GM19455 (cell line): ENCODE measurements around the gene PON2.
"Not testable (repeated sequence)": the region's sequence is repeated elsewhere in the genome, so short reads cannot be mapped to it uniquely, and the experiment has no call there.

ENCODE experiments used
- ATAC-seq: cut with Tn5 transposase; IDR thresholded peaks from one replicate; pipeline ENCODE4 v1.9.1; 2021; ENCODE audit not compliant: unreplicated experiment

Gene PON2

DNA sequence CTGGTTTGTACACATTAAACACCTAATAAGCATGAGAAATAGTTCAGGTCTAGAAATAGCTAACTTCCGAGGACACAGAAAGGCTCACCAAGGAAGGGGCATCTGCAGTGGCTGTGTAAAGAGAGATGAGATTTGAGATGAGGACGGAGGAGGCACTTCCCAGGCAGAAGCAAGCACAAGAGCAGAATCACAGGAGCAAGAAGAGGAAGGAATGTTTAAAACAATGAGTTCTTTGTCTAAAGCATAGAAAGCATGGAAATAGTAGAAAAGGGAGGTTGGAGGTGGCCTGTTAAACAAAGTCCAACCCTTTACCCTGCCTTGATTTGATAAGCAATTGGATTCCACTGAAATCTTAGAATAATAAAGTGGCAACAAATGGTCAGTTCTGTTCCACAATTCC is 27.1 kb downstream of the PON2 start:
- no peak for ATAC-seq

DNA sequence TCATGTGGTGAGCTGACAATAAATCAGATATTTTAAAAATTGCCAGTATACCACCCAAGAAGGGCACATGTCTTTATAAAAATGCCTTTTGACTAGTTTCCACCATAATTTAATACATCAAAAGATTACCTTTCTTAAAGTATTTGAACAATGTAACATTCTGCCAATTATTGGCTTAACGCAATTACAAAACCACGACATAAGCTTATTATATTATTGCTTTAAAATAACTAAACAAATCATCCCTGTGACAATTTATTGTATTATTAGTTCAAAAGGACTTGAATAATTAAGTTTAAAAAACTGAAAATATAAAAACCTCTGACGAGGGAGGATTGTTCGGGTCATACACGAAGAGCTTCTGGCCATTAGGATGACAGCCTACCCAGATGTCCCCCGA is 29.0 kb downstream of the PON2 start:
- ATAC-seq, result no peak

DNA sequence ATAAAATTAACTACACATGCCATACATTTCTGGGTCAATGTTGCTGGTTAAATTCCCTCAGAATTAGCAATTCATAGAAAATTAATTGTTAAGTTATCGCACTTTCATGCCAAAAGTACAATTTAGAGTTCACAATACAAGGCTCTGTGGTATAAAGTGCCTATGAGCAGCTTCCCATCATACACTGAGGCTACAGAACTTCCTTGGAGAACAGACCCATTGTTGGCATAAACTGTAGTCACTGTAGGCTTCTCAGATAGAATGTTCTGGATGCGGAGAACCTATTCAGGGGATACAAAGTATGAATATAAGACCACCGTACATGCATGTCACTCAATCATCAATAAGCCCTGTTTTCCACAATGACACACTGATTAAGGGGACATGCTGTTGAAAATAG is 29.6 kb downstream of the PON2 start:
- ATAC-seq, result no peak

DNA sequence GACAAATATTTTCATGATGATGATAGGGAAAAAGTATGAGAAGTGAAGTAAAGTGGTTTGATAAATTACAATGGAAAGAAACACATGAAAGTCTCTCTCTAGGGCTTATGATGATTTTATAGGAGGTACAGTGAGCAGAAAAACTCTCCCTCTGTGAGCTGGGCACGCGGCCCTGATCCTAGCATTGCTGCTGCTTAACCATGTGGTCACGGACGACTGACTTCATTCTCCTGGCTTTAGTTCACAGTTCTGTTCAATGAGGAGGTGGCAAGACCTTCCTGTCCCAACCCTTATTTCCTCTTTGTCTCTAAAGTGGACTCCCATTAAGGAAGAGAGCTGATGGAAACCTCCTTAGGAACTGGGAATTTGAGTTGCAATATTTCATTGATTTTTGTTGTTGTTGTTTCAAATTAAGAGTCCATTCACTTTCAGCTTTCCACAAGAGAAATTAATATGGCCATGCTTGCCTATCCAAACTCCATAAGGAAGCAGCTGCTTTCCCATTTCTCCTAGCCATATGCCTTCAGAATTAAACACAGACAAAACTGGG is 30.4 kb downstream of the PON2 start:
- no peak for ATAC-seq

DNA sequence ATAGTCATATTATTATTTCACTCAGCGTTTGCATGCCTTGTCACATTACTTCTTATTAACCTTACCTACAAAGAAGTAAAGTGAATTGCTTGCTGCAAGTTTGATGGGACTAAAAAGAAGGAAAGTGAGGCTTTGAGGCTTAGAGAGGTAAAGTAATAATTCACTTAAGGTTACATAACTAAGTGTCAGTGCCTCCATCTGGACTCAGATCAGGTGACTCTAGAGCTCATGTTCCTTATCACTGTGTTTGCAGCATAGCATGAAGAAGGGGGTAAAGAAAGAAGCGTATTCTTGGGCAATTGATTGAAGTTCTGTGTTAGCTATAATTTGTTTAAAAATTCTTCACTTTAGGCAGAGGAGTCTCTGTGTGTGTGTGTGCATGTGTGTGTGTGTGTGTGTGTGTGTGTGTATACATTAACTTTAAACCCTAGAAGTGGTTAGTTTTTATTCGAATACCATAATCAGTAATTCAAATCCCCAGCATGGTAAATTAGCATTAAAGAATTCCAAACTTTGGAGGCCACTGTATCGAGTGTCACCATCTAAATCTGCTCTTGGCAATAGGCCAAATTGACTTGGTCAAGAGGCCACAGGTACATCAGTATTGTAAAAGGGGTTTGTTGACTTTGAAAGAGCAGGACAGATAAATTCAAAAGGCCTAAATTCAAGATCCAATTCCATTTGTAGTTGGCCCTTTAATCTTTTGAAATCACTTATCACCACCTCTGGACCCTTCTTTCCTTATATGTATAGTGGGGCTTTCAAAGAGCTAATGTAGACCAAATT is 36.5 kb downstream of the PON2 start:
- ATAC-seq, result no peak

DNA sequence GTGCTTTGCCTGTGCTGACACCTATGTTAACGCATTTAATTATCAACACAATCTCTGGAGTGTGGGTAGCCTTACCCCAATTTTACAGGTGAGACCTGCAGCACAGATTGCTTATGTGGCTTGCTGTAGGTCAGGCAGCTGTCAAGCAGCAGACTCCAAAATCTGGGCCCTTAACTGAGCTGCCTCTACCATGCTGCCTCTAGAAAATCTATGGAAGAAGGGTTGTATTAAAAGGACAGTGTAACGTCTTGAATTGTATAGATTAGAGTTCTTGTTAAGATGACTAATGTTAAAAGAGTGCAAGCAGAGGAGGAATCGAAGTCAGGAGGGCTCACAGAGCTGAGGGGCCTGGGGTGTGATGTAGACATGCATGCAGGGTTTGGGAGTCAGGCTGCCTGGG is 37.4 kb downstream of the PON2 start:
- ATAC-seq, result no peak

DNA sequence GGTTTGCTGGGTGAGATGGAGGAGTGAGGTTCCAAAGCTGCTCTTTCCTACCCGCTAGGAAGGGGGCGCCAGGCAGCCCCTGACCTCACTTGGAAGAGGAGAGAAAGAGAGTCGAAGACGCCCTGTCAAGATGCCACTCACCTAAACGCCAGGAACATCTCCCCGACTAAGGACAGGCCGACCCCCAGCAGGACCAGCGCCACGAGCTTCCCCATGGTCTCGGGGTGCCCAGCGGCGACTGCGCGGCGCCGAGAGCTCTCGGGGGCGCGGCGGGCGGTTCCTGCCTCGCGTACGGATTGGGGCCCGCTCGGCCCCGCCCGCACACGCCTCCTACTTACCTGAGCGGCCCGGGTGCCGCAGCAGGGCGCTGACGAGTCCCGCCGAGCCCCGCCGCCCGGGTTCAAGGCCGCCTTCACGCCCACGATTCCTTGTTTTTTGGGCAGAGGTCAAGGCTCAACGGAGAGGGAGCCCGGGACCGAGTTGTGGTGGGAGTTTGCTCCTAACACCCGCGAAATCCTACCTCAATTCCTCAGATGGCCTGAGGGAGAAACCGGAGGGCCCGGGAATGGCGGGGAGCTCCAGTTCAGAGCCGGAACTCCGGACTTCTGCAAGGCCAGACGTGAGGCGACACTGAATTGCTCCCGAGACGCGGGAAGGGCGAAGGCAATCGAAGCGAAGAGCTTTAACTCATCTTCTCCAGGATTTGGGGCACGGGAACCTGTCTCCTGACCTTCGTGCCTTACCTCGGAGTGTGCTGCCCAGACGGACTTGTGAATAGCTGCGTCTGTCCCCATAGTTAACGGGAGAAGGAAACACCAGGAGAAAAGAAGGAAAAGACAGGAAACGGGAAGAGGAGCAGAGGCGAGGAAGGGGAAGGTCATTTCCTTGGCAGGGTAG is 38.4 kb downstream of the PON2 start, which contains the start of gene PON3:
Gene PON3, minus strand, starts transcription at position 240 of the 897 bp plus-strand sequence. Its CDS starts 25 bp downstream, at position 215.
- no peak for ATAC-seq

DNA sequence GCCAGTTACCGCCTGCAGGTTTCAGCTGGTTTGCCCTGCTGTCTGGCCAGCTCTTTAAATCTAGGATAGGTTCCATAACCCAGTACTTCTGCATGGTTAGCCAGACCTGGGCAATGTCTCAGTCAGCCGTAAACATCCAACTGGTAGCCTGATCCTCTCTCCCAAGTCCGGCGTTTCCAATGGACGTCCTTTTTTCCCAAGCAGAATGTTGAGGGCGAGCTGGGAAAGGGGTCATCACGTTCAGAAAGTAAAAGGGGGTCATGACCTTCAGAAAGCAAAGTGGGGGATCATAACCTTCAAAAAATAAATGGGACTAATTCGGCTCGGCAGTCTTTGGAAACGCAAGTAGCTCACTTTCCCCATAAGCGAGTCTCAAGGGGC is 39.1 kb downstream of the PON2 start:
- ATAC-seq, result no peak

DNA sequence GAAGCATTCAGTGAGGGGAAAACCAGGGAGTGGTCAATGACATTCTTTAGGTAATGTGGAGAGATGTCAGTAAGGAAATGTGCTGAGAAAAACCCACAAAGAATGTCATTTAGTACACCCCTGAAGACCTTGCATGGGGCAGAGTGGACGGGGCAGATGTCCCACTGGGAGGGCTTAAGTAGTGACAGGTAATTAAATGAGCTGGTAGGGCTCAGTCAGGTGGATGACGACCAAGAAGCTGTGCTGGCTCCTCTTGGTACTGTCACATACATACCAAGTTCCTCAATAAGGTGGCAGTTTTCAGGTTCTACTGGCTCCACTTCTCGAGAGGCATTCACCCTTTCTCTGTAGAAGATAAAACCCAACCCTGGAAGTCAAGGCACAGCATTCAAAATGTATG is 40.5 kb downstream of the PON2 start:
- ATAC-seq, result no peak

DNA sequence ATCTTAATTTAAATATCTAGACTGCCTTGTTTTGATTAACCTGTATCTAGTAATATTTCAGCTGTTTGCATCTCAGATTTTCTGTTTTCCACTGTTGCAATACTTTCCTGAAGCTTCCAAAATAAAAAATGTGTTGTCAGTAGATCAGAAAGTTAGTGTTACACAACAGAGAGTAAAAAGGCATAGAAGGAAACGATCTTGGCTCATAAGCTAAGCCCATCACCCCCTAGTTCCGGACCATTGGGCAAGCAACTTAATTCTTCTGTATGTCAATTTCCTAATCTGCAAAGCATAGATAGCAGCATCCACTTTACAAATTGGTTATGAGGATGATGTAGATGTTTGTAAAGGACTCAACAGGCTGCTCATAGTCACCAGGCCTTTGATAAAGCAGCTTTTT is 43.1 kb downstream of the PON2 start:
- no peak for ATAC-seq

DNA sequence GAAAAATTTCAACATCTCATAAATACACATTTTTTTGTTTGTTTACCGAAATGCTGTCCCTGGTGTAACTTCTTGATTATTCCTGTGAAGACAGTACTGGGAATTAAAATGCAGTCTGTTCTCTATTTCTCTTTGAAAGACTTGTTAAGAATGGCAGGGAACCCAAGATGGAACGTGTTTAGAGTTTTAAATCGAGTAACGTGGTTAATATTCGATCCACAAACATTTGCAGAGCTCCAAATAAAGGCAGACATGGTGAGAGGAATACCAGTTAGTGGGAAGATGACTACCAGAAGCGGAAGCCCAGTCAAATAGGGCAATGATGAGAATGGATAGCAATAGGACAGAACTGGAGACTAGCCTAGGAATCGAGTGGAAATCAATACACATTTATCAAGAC is 45.3 kb downstream of the PON2 start:
- no peak for ATAC-seq

DNA sequence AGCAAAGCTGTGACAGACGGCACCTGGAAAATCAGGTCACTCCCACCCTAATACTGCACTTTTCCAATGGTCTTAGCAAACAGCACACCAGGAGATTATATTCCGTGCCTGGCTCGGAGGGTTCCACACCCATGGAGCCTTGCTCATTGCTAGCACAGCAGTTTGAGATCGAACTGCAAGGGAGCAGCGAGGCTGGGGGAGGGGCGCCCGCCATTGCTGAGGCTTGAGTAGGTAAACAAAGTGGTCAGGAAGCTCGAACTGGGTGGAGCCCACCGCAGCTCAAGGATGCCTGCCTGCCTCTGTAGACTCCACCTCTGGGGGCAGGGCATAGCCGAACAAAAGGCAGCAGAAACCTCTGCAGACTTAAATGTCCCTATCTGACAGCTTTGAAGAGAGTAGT is 55.4 kb downstream of the PON2 start:
- ATAC-seq, result not testable (repeated sequence)

DNA sequence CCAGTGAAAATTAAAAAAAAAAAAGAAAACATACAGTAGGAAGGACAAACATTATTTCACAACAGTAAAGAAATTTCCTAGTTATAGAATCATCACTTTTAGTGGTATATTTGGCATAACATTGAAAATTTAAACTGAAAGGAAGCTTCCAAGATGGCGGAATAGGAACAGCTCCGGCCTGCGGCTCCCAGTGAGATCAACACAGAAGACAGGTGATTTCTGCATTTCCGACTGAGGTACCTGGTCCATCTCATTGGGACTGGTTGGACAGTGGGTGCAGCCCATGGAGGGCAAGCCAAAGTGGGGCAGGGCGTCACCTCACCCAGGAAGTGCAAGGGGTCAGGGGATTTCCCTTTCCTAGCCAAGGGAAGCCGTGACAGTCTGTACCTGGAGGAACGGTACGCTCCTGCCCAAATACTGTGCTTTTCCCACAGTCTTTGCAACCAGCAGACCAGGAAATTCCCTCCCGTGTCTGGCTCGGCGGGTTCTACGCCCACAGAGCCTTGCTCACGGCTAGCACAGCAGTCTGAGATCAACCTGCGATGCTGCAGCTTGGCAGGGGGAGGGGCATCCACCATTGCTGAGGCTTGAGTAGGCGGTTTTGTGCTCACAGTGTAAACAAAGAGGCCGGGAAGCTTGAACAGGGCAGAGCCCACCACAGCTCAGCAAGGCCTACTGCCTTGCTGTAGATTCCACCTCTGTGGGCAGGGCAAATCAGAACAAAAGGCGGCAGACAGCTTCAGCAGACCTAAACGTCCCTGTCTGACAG is 58.0 kb downstream of the PON2 start:
- ATAC-seq, result no peak

DNA sequence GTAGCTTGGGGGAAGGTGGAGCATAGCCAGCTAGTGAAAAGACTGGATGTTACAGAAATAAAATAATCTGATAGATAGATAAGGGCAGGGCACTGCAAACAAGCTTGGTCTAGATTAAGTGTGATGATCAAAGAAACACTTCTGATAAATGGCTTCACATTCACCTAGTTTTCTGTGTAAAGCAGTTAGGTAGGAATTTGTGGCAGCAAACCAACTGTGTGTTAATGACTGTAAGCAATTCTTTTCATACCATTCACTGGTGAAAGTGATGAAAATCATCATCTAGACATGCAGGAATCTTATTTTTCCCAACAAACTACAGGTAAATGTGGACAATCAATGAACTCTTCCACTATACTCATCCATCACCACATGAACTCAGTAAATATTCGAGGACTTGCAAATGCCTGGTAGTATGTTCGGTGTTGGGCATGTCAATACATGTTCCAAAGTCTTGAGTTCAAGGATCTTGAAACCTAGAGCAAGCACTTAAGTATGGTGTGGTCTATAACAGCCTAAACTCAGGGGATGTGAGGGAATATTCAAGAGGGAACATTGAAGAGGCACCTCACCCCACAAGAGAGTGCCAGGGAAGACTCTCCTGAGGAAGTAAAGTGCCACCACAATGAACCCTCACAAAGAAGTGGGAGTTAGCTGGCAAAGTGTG is 59.1 kb downstream of the PON2 start:
- ATAC-seq, result no peak

DNA sequence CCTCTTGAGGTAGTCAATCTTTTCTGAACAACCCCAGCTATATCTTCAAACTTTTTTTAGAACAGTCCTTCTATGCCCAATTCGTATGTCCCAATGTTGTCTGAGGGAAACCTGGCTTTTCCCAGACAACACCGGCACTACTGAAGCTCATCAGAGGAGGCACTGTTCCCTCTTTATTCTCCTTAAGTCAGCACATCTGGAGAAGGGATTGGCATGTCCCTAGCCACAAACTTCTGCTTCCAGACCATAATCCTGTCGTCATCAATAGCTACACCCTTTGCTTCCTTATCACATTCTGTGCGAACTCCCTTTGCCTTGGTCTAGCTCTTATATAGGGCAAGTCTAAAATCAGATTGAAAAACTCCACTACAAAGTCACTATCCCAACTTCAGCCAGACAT is 61.5 kb downstream of the PON2 start:
- no peak for ATAC-seq

DNA sequence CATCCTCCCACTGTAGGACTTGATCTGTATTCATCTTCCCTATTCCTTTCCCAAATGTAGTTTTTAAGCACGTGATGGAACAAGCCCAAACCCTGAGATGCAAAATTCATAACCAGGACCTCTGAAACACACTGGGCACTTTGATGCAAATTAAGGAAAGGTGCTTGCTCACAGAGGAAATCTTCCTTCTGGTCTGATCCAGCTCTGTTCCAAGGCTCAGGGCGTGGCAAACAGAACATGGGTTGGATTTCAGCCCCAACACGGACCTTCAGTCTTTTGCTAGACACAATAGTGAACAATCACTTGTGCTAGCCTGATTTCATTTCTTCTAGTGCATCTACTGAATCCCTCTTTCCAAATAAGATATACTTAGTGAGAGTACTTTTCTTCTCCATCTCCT is 66.6 kb downstream of the PON2 start:
- no peak for ATAC-seq

DNA sequence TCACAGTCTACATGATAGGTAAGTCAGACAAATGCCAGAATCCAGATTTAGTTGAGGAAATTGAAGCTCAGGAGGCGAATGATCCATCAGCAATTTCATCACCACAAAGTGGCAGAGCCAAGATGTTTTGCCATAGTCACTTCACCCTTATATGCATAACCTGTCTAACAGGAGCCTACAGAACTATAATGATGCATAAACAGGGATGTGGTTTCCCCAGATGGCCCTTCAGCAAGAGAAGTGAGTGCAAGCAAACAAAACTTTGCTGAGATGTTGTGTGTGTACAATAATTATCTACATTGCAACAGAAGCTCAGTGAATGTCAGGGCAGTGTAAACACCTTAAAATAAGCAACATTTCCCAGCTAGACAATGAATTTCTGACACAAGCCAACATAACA is 67.2 kb downstream of the PON2 start:
- ATAC-seq, result no peak

DNA sequence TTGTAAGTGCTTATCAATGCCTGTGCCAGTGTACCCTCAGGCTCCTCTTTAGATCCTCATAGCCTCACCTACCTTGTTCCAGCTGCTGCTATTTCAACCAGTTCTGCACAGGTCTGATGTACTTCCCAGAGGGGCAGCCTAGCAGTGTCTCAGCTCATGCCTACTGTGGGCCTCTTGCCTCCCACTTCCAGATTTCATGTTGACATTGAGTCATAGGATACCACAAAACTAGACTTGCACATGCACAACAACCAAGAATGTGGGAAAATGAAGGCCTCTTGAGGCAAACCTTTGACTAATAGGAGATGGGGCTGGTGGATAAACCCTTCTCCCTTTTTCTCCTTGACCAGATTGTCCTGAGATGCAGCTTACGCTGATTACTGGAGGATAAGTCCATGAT is 69.7 kb downstream of the PON2 start:
- no peak for ATAC-seq

DNA sequence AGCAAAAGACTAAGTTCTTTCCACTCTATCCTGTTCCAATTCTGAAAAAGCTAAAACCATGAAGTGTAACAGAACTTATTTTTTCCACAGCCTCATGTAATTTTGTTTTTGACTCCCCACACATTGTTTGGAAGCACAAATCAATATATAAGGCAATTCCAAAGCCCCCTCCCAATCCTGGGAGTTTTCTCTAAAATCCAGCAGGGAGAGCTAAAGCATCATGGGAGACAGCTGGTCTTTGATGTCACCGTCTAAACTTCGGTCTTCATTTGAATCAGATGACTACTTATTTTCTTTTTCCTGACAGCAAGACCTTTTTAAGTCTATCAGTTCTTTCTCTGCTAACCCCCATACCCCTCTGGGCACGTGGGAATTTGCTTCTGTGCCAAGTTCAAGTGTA is 77.2 kb downstream of the PON2 start:
- no peak for ATAC-seq
